Measurements from ENCODE around the gene PRTN3. TPM values are rescaled to one million over a fixed set of nuclear protein-coding genes. Genes with fewer than 3 reads are reported as not detected.
"Not testable (repeated sequence)": the region's sequence is repeated elsewhere in the genome, so short reads cannot be mapped to it uniquely, and the experiment has no call there.

Gene PRTN3
- total RNA-seq, 2 donors from 2014 or later, result not detected

DNA sequence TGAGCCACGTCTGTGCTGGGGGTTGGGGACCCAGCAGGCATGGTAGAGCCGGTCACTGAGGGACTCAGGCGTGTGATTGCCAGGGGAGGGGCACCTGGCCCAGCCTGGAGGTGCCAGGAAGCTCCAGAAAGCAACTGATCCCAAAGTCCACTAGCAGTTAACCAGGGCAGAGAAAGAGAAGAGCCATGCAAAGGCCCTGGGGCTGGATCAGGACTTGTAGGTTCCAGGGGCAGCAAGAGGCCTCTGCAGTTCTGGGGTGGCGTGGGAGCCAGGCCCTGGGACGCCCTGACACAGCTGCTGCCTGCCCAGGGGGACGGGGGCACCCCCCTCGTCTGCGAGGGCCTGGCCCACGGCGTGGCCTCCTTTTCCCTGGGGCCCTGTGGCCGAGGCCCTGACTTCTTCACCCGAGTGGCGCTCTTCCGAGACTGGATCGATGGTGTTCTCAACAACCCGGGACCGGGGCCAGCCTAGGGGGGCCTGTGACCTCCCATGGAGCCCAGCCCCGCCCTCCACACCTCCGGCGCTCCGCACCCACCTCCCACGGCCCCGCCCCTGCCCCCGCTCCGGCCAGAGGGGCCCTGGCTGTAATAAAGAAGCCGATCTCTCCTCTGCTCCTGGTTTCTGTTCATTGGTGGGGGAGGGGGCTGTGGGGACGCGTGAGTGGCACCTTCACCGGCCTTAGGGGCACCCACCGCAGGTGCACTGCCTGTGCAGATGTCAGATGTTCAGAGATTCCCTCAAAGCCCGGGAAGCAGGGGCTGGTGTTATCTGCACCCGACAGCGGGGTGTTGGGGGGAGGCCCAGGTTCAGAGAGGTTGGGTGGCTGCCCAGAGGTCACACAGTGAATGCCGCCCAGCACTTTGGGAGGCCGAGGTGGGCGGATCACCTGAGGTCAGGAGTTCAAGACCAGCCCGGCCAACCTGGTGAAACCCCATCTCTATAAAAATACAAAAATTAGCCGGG lies 9.1 kb upstream of the PRTN3 start:
- DNase-seq (no peak), ATAC-seq (no peak)
- intact Hi-C loops (cut with DNase I, micrococcal nuclease), result no loop called here

- intact Hi-C loops (cut with DNase I, micrococcal nuclease), result no loop called here
- no peak for ATAC-seq
Observed at GRCh38 chr19:834216-834615, 6.6 kb upstream of the PRTN3 start.

GRCh38 chr19:835210-835810 lies 5.5 kb upstream of the PRTN3 start:
- no peak for DNase-seq
- intact Hi-C loops (cut with DNase I, micrococcal nuclease), result no loop called here
- no peak for ATAC-seq

More at GRCh38 chr19:834216-834615, 6.6 kb upstream of the PRTN3 start:
- no peak for DNase-seq

GRCh38 chr19:842802-843179 lies 2.0 kb downstream of the PRTN3 start:
- ATAC-seq; intact Hi-C loops (cut with DNase I, micrococcal nuclease); DNase-seq: not testable (repeated sequence)

DNA sequence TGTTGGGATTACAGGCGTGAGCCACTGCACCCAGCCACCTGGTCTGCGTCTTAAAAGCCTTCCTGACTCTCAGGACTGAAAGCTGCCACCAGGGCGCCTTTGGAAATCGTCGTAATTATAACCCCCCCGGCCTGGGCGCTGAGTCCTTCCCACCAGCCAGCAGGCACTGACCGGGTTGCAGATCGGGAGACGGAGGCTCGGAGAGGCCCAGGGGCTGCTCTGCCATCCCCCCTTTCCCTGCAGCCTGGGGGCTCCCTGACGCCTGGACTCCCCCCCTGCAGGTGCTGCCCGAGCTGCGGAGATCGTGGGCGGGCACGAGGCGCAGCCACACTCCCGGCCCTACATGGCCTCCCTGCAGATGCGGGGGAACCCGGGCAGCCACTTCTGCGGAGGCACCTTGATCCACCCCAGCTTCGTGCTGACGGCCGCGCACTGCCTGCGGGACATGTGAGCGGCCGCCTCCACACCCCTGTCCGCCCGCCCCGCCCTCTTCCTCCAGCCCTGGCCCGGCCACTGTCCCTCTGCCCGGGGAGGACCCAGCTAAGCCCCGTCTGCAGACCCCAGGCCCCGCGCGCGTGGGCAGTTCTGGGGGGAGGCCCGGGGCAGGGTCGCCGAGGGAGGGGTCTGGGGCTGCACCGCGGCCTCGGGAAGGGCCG lies 2.5 kb downstream of the PRTN3 start:
- intact Hi-C loops (cut with DNase I, micrococcal nuclease), result no loop called here

DNA sequence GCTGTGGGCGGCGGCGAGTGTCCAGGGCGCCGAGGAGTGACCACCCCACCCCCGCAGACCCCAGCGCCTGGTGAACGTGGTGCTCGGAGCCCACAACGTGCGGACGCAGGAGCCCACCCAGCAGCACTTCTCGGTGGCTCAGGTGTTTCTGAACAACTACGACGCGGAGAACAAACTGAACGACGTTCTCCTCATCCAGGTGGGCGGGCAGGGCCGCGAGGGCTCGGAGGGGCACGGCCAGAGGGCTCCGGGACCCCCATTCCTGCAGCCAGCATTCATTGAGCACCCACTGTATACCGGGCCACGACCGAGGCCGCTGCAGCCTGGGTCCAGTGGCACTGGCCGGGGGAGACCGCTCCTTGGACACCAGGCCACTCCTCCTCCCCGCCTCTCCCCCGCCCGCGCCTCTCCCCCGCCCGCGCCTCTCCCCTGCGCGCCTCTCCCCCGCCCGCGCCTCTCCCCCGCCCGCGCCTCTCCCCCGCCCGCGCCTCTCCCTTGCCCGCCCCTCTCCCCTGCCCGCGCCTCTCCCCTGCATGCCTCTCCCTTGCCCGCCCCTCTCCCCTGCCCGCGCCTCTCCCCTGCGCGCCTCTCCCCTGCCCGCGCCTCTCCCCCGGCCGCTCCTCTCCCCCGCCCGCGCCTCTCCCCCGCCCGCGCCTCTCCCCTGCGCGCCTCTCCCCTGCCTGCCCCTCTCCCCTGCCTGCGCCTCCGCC lies 3.2 kb downstream of the PRTN3 start:
- intact Hi-C loops (cut with DNase I, micrococcal nuclease), result no loop called here
- ATAC-seq, result peak; percentile 60
- DNase-seq, result no peak

More for the DNA sequence above, 2.5 kb downstream of the PRTN3 start:
- peak; percentile 80 for ATAC-seq
- DNase-seq, result no peak

DNA sequence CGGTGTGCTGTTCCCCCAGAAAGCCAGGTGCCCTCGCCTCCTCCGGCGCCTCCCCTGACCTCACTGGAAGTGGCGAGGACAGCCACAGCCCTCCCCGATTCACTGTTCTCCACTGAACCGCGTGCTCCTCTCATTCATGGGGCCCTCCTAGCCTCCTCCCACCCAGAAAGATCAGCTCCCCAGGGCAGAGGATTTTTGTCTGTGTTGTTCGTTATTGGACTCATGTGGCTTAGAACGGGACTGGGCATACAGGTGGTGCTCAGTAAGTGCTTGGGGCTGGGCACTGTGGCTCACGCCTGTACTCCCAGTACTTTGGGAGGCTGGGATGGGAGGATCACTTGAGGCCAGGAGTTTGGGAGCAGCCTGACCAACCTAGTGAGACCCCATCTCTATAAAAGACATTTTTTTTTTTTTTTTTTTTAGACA lies 3.8 kb downstream of the PRTN3 start:
- ATAC-seq (peak; percentile 14), DNase-seq (no peak)
- intact Hi-C loops (cut with DNase I, micrococcal nuclease), result no loop called here

DNA sequence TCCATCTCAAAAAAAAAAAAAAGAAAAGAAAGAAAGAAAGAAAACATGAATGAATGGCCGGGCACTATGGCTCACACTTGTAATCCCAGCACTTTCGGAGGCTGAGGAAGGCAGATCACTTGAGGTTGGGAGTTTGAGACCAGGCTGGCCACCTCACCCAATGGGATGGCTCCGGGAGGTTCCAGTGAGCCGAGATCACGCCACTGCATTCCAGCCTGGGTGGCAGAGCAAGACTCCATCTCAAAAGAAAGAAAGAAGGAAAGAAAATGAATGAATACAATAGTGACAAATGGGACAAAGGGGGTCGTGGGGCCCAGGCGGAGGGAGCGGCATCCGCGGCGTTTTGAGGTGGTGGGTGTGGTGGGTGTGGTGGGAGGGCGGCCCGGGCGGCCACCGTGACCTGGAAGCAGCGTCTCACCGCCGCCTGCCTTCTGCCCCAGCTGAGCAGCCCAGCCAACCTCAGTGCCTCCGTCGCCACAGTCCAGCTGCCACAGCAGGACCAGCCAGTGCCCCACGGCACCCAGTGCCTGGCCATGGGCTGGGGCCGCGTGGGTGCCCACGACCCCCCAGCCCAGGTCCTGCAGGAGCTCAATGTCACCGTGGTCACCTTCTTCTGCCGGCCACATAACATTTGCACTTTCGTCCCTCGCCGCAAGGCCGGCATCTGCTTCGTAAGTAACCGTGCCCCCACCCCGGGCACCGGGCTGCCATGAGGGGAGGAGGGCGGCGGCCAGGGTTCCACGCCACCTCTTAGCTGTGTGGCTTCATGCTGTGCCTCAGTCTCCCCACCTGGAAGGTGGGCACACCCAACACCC lies 5.1 kb downstream of the PRTN3 start:
- intact Hi-C loops (cut with DNase I, micrococcal nuclease), result no loop called here
- ATAC-seq (no peak), DNase-seq (no peak)

DNA sequence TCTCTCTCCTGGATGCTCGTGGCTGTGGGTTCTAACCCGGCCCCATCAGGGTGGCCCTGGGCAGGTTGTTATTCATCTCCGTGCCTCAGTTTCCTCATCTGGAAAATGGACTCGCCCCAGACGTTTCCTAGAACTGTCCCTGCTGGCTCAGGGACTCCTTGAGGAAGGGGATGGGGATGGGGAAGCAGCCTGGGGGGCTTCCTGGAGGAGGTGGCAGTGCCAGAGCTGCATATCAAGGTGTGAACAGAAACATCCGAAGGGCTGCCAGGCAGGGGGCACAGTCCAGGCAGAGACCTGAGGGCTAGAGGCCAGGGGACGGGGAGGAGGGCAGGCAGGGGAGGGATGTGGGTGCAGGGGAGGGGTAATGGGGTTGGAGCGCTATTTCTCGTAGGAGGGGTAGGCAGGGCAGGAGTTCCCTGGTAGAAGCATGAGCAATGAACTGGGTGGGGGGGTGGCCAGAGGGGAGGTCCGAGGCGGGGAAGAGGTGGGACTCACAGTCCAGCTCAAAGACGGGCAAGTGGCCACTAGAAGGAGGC lies 7.7 kb downstream of the PRTN3 start:
- DNase-seq, result no peak
- intact Hi-C loops (cut with DNase I, micrococcal nuclease), result no loop called here
- no peak for ATAC-seq

GRCh38 chr19:849195-849594 lies 8.4 kb downstream of the PRTN3 start:
- ATAC-seq; DNase-seq; intact Hi-C loops (cut with DNase I, micrococcal nuclease): not testable (repeated sequence)

DNA sequence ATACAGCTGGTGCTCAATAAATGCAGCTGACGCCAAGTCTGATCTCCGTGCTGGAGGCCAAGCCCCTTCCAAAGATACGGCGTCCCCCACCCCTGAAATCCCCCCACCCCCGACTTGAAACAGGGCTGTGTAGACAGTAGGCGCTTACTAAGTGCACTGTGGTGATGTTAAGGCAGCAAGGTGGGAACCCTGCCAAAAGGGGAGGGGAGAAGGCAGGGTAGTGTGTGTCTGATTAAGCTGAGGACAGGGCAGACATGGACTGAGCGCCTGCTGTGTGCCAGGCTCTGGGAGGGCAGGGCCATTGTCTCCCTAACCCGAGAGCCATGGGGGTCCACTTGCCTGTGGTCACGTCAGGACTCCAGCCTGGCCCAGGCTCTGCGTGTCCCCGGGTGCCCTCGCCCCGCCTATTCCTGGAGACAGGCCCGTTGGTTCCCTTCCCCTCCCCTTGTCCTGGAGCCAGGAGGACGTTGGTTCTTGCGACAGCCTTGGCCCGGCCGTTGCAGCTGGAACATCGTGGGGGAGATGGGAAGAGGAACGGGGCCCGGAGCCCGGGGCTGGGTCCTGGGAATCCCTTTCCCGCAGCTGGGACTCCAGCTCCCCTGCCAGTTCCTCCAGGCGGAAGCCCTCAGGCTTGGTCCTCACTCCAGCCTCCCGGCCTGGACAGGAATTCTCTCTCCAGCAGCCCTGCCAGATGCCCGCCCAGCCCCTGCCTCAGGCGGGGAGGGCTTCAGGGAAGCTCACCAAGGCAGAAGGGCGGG lies 9.6 kb downstream of the PRTN3 start:
- intact Hi-C loops (cut with DNase I, micrococcal nuclease), result no loop called here
- peak; percentile 70 to 86 for DNase-seq
- peak; percentile 80 for ATAC-seq

GRCh38 chr19:850979-851335 lies 10.2 kb downstream of the PRTN3 start:
- DNase-seq, result no peak
- intact Hi-C loops (cut with DNase I, micrococcal nuclease), result no loop called here
- ATAC-seq, result no peak

DNA sequence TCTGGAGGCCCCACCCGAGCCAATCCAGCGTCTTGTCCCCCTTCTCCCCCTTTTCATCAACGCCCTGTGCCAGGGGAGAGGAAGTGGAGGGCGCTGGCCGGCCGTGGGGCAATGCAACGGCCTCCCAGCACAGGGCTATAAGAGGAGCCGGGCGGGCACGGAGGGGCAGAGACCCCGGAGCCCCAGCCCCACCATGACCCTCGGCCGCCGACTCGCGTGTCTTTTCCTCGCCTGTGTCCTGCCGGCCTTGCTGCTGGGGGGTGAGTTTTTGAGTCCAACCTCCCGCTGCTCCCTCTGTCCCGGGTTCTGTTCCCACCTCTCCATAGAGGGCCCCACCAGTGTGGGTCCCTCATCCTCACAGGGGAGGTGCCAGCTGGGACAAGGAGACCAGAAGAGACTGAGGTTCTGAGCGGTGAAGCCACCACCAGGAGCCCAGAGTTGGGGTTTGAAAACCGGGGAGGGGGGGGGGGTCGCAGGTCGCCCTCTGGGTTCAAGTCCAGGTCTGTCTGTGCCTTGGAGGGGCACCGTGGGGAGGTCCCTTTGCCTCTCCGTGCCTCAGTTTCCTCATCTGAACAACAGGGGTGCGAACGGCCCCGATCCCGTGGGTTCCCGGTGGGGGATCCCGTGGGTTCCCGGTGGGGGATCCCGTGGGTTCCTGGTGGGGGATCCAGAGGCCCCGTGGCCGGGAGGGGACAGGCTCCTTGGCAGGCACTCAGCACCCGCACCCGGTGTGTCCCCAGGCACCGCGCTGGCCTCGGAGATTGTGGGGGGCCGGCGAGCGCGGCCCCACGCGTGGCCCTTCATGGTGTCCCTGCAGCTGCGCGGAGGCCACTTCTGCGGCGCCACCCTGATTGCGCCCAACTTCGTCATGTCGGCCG lies 11.6 kb downstream of the PRTN3 start, which contains the start of gene ELANE:
ELANE (plus strand) TSS at position 168 of the 878 bp plus-strand sequence; CDS start at position 194, 26 bp downstream.
- ATAC-seq (no peak), DNase-seq (no peak)
- intact Hi-C loops (cut with DNase I, micrococcal nuclease), result no loop called here

DNA sequence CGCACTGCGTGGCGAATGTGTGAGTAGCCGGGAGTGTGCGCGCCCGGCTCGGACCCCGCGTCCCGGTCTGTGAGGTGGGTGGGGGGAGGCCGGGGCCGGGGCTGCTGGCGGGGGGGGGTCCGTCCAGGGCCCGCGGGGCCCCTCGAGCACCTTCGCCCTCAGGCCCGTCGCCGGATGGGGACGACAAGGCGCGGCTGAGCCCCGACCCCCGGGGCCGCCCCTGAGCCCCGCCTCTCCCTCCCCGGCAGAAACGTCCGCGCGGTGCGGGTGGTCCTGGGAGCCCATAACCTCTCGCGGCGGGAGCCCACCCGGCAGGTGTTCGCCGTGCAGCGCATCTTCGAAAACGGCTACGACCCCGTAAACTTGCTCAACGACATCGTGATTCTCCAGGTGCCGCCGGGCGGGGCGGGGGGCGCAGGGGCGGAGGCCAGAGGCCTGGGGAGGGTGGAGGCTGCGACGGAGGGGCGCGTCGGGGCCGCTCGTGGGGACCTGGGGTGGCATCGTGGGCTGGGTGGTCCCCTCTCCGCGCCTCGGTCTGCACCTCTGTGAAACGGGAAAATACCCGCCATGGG lies 12.3 kb downstream of the PRTN3 start:
- ATAC-seq, result no peak
- intact Hi-C loops (cut with DNase I, micrococcal nuclease), result no loop called here
- no peak for DNase-seq

GRCh38 chr19:853614-854220 lies 12.9 kb downstream of the PRTN3 start:
- ATAC-seq; intact Hi-C loops (cut with DNase I, micrococcal nuclease); DNase-seq: not testable (repeated sequence)

DNA sequence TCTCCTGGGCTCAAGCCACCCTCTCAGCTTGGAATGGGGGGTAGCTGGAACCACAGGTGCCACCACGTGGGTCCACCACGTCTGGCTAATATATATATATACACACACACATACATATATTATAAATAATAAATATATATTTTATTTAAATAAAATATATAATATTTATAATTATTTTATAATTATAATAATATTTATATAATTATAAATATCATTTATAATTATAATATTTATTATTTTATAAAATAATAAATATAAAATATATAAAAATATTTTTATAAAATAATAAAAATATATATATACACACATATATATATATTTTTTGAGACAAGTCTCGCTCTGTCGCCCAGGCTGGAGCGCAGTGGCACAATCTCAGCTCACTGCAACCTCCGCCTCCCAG lies 13.8 kb downstream of the PRTN3 start:
- DNase-seq (no peak), ATAC-seq (no peak)
- intact Hi-C loops (cut with DNase I, micrococcal nuclease), result no loop called here
